ENCODE data around the gene SIRPA.

GRCh38 chr20:1854246-1854645 lies 41.0 kb upstream of the SIRPA start:
- TF ChIP-seq CTCF (IDR thresholded peaks at IDR 0.05) = no peak
- TF ChIP-seq ZFX (IDR thresholded peaks at IDR 0.05; ENCODE audit: borderline replicate concordance) = no peak

All from 22Rv1 (cell line).